Mesendoderm (in vitro differentiated cells): ENCODE data around the gene KCNJ10.

Experiments used
- DNase-seq: peaks from one replicate; pipeline ENCODE4 v3.0.0; 2013
- H2AK5ac ChIP-seq: 2 replicates; pipeline ENCODE4 v1.6.1; 2013; ENCODE audit warnings: low read length, inconsistent platforms
- H2BK120ac ChIP-seq: 2 replicates; pipeline ENCODE4 v1.6.1; 2013; ENCODE audit warnings: low read depth, mild to moderate bottlenecking, low read length, moderate library complexity, mixed read lengths
- H2BK15ac ChIP-seq: replicated peaks from 2 replicates; pipeline ENCODE4 v1.6.1; 2013; ENCODE audit warnings: low read depth, mild to moderate bottlenecking, moderate library complexity
- H2BK5ac ChIP-seq: 2 replicates; pipeline ENCODE4 v1.6.1; 2013; ENCODE audit warnings: low read length, inconsistent platforms
- H3K18ac ChIP-seq: 2 replicates; pipeline ENCODE4 v1.6.1; 2013; ENCODE audit warnings: mild to moderate bottlenecking, low read length, mixed read lengths
- H3K23ac ChIP-seq: one replicate; pipeline ENCODE4 v1.6.1; 2013; ENCODE audit warnings: low read length
- H3K27ac ChIP-seq: 2 replicates; pipeline ENCODE4 v1.5.1; 2013; ENCODE audit warnings: low read depth, mild to moderate bottlenecking, inconsistent platforms, low read length, moderate library complexity
- H3K27me3 ChIP-seq: 2 replicates; pipeline ENCODE4 v1.6.1; 2013; ENCODE audit warnings: low read length, control low read depth, mild to moderate bottlenecking, inconsistent platforms; ENCODE audit not compliant: insufficient read depth, poor library complexity
- H3K36me3 ChIP-seq: 2 replicates; pipeline ENCODE4 v1.6.1; 2013; ENCODE audit warnings: low read length, inconsistent platforms; ENCODE audit not compliant: control insufficient read depth, insufficient read depth
- H3K4ac ChIP-seq: one replicate; pipeline ENCODE4 v1.6.1; 2013; ENCODE audit warnings: low read depth, mild to moderate bottlenecking, low read length, moderate library complexity
- H3K4me1 ChIP-seq: 2 replicates; pipeline ENCODE4 v1.6.1; 2013; ENCODE audit warnings: low read depth, low read length, inconsistent platforms; ENCODE audit not compliant: control insufficient read depth
- H3K4me2 ChIP-seq: 2 replicates; pipeline ENCODE4 v1.6.1; 2013; ENCODE audit warnings: low read length
- H3K4me3 ChIP-seq: 2 replicates; pipeline ENCODE4 v1.5.1; 2013; ENCODE audit warnings: mild to moderate bottlenecking, low read length
- H3K56ac ChIP-seq: one replicate; pipeline ENCODE4 v1.6.1; 2013; ENCODE audit warnings: low read length
- H3K79me1 ChIP-seq: 2 replicates; pipeline ENCODE4 v1.6.1; 2013; ENCODE audit warnings: low read length, inconsistent platforms
- H3K79me2 ChIP-seq: 2 replicates; pipeline ENCODE4 v1.6.1; 2013; ENCODE audit warnings: mild to moderate bottlenecking, low read length; ENCODE audit not compliant: control insufficient read depth, insufficient read depth
- H3K9ac ChIP-seq: 2 replicates; pipeline ENCODE4 v1.6.1; 2013; ENCODE audit warnings: low read length, inconsistent platforms
- H4K5ac ChIP-seq: one replicate; pipeline ENCODE4 v1.6.1; 2013; ENCODE audit warnings: low read length
- H4K8ac ChIP-seq: one replicate; pipeline ENCODE4 v1.6.1; 2013; ENCODE audit warnings: low read depth, mild to moderate bottlenecking, control low read depth, low read length, moderate library complexity
- WGBS: extraction: QIAGEN DNeasy Blood & Tissue Kit; methylation state at CpG from one replicate; pipeline ENCODE4 v1.1.7; 2013; ENCODE audit warnings: low lambda C conversion rate, missing lambda C conversion rate; ENCODE audit not compliant: insufficient coverage; ENCODE audit errors: extremely low coverage; 5-methylcytosine and 5-hydroxymethylcytosine counted together

Gene KCNJ10

DNA sequence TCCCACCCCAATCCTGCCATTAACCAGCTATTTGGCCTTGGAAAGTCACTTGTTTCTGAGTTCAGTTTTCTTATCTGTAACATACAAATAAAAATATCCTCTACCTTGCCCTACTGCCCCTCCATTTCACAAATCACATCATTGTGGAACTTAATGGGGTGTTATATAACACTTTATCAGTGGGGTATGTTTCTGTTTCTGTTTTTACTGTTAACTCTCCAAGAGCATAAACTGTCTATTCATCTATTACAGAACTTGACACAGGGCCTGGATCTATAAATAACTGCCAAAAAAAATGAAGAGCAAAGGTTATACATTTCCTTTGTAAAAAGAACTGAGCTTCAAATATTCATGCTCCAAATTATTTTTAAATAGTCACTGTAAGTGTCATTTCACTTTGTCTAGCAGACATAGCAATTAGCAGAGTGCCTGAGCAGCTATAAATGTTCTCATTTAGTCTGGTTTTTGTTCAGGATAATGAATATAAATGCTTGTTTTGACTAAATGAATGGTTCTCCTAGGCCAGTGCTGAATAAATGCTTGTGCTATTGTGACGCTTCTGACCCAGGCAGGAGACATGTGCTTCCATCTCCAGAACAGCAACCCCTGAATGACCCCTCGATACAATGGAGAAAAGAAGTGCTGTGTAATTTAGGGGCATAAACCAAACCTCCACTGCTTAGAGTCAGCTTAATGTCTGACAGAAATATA, 45.6 kb downstream of the KCNJ10 start:
- no peak overlapping the region for H2BK5ac ChIP-seq
- H3K56ac ChIP-seq, result no peak overlapping the region
- no peak overlapping the region for H3K27ac ChIP-seq
- no peak overlapping the region for H3K9ac ChIP-seq
- no peak overlapping the region for H3K23ac ChIP-seq
- H2BK120ac ChIP-seq, result no peak overlapping the region
- DNase-seq, result no peak
- no CpG with 5 or more reads among the region's 2 CpGs for WGBS
- no peak overlapping the region for H2AK5ac ChIP-seq
- H3K4me2 ChIP-seq, result no peak overlapping the region
- H3K27me3 ChIP-seq, result no peaks in the 10 kb centered on the region
- no peaks in the 10 kb centered on the region for H3K36me3 ChIP-seq
- no peak overlapping the region for H2BK15ac ChIP-seq
- H4K5ac ChIP-seq, result no peak overlapping the region
- H4K8ac ChIP-seq, result no peak overlapping the region
- H3K79me2 ChIP-seq, result no peaks in the 10 kb centered on the region
- no peaks in the 10 kb centered on the region for H3K4me1 ChIP-seq
- no peak overlapping the region for H3K4me3 ChIP-seq
- H3K18ac ChIP-seq, result no peak overlapping the region
- H3K4ac ChIP-seq, result no peak overlapping the region
- H3K79me1 ChIP-seq, result no peaks in the 10 kb centered on the region

GRCh38 chr1:160022330-160023310, 47.3 kb downstream of the KCNJ10 start:
- Histone ChIP-seq H2BK15ac (no peak overlapping the region), H3K4me1 (no peaks in the 10 kb centered on the region), H3K23ac (no peak overlapping the region), H3K4me2 (no peak overlapping the region), H3K27me3 (no peaks in the 10 kb centered on the region), H3K18ac (no peak overlapping the region), H3K36me3 (no peaks in the 10 kb centered on the region), H2BK120ac (no peak overlapping the region), H3K27ac (no peak overlapping the region), H3K4me3 (no peak overlapping the region), H4K5ac (no peak overlapping the region), H3K4ac (no peak overlapping the region), H2AK5ac (no peak overlapping the region), H3K56ac (no peak overlapping the region), H4K8ac (no peak overlapping the region), H3K9ac (no peak overlapping the region), H3K79me1 (no peaks in the 10 kb centered on the region), H2BK5ac (no peak overlapping the region), H3K79me2 (no peaks in the 10 kb centered on the region)
- DNase-seq, result no peak
- WGBS, result no CpG with 5 or more reads among the region's 6 CpGs

DNA sequence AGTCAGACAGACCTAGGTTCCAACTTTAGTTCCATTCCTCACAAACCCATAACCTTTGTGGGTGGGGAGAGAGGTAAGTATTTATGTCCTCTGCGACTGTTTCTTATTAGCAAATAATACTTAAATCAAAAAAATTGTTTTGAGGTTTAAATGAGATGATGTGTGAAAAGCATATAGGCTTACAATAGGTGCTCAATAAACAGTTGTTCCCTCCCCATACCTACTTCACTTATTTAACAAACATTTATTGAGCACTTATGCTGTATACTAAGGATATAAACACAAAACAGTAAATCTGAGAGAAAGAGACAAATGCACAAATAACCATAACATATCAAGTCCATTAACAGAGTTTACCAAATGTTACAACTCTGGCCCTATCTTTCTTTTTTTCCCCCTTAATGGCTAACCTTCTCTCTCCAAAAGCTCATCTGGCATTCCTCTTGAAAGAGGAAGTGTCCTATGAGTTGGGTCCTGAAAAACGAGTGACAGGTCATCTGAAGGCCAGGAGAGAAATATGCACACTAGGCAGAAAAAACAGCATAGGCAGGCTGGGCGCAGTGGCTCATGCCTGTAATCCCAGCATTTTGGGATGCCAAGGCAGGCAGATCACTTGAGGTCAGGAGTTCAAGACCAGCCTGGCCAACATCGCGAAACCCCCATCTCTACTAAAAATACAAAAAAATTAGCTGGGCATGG, 48.4 kb downstream of the KCNJ10 start:
- no peak overlapping the region for H3K4me2 ChIP-seq

DNA sequence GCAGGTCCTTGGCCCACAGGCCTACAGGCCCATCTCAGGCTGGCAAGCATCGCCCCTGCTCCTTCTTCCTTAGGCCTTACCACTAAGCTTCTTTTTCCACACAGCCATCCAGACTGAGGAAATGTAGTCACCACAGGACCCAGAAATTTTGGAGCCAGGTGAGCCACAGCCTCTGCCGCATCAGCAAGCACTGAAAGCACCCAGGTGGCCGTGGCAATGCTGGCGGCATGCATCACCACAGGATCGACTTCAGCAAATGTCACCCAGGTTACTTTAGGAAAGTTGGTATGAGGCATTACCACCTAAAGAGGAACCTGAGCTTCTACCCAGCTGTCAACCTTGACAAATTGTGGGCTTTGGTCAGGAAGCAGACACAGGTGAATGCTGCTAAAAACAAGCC, 49.8 kb downstream of the KCNJ10 start:
- Histone ChIP-seq H2BK120ac (no peak overlapping the region), H4K8ac (no peak overlapping the region), H3K4me1 (no peaks in the 10 kb centered on the region), H2BK15ac (no peak overlapping the region), H3K79me2 (no peaks in the 10 kb centered on the region), H3K4ac (no peak overlapping the region), H3K79me1 (no peaks in the 10 kb centered on the region), H3K36me3 (no peaks in the 10 kb centered on the region), H3K9ac (no peak overlapping the region), H4K5ac (no peak overlapping the region), H3K4me3 (no peak overlapping the region), H2BK5ac (no peak overlapping the region), H3K56ac (no peak overlapping the region), H3K18ac (no peak overlapping the region), H2AK5ac (no peak overlapping the region), H3K27ac (no peak overlapping the region), H3K4me2 (no peak overlapping the region), H3K23ac (no peak overlapping the region), H3K27me3 (no peaks in the 10 kb centered on the region)
- no peak for DNase-seq
- WGBS, result no CpG with 5 or more reads among the region's 5 CpGs

More for the DNA sequence above, 48.4 kb downstream of the KCNJ10 start:
- Histone ChIP-seq H3K4me3 (no peak overlapping the region), H2BK15ac (no peak overlapping the region), H3K23ac (no peak overlapping the region), H3K9ac (no peak overlapping the region), H3K27ac (no peak overlapping the region), H3K79me1 (no peaks in the 10 kb centered on the region), H4K5ac (no peak overlapping the region), H3K27me3 (no peaks in the 10 kb centered on the region), H2BK120ac (no peak overlapping the region), H4K8ac (no peak overlapping the region), H3K4me1 (no peaks in the 10 kb centered on the region), H3K56ac (no peak overlapping the region), H3K4ac (no peak overlapping the region), H2AK5ac (no peak overlapping the region), H3K36me3 (no peaks in the 10 kb centered on the region), H2BK5ac (no peak overlapping the region), H3K18ac (no peak overlapping the region), H3K79me2 (no peaks in the 10 kb centered on the region)
- no CpG with 5 or more reads among the region's 5 CpGs for WGBS
- DNase-seq, result no peak

GRCh38 chr1:160018900-160019299, 51.1 kb downstream of the KCNJ10 start:
- Histone ChIP-seq H3K79me2 (no peaks in the 10 kb centered on the region), H3K56ac (no peak overlapping the region), H3K4me1 (no peaks in the 10 kb centered on the region), H3K4me2 (no peak overlapping the region), H4K8ac (no peak overlapping the region), H3K18ac (no peak overlapping the region), H3K27me3 (no peaks in the 10 kb centered on the region), H4K5ac (no peak overlapping the region), H3K4ac (no peak overlapping the region), H3K23ac (no peak overlapping the region), H3K9ac (no peak overlapping the region), H3K27ac (no peak overlapping the region), H2AK5ac (no peak overlapping the region), H3K79me1 (no peaks in the 10 kb centered on the region), H3K36me3 (no peaks in the 10 kb centered on the region), H3K4me3 (no peak overlapping the region), H2BK15ac (no peak overlapping the region), H2BK120ac (no peak overlapping the region), H2BK5ac (no peak overlapping the region)
- no peak for DNase-seq
- WGBS, result no CpG with 5 or more reads among the region's 1 CpG
